SH-SY5Y (cell line): ENCODE data around the gene DNAAF5.

Experiments used
- GATA2 ChIP-seq: IDR thresholded peaks from 2 replicates; pipeline ENCODE4 v1.6.1; 2011; ENCODE audit warnings: mild to moderate bottlenecking, low read depth, low read length
- GATA3 ChIP-seq: IDR thresholded peaks from 2 replicates; pipeline ENCODE4 v1.6.1; 2011; ENCODE audit warnings: low read depth, mild to moderate bottlenecking, low read length, moderate library complexity

- TF ChIP-seq GATA3 (no peak), GATA2 (no peak)
These were observed 15.2 kb upstream of the DNAAF5 start for GRCh38 chr7:711093-711921.
